Stomach smooth muscle (tissue), 2 donors: ENCODE results near the gene SFRP2.

Experiments
- H3K27ac ChIP-seq: one replicate; pipeline ENCODE4 v1.7.0; 2013; ENCODE audit warnings: mild to moderate bottlenecking, low read length, inconsistent platforms
- H3K27me3 ChIP-seq, 2 donors: one replicate each; pipeline ENCODE4 v1.7.0; 2013; ENCODE audit warnings: low read length in 2 of 2; ENCODE audit not compliant: insufficient read depth in 2 of 2, control insufficient read depth in 1 of 2
- H3K36me3 ChIP-seq, 2 donors: one replicate each; pipeline ENCODE4 v1.7.0; 2013; ENCODE audit warnings: low read length in 2 of 2; ENCODE audit not compliant: control insufficient read depth in 2 of 2, insufficient read depth in 2 of 2
- H3K4me1 ChIP-seq: one replicate; pipeline ENCODE4 v1.7.0; 2013; ENCODE audit warnings: low read length; ENCODE audit not compliant: control insufficient read depth, insufficient read depth
- H3K4me3 ChIP-seq, 2 donors: one replicate each; pipeline ENCODE4 v1.7.0; 2013; ENCODE audit warnings: low read length in 2 of 2
- H3K9ac ChIP-seq, 2 donors: one replicate each; pipeline ENCODE4 v1.7.0; 2013; ENCODE audit warnings: low read length in 2 of 2, mild to moderate bottlenecking in 1 of 2
- H3K9me3 ChIP-seq, 2 donors: one replicate each; pipeline ENCODE4 v1.7.0; 2013; ENCODE audit warnings: low read length in 2 of 2; ENCODE audit not compliant: control insufficient read depth in 2 of 2
- donor health status: healthy.
- donor health status: Pancreatic carcinoma.

SFRP2 gene

DNA sequence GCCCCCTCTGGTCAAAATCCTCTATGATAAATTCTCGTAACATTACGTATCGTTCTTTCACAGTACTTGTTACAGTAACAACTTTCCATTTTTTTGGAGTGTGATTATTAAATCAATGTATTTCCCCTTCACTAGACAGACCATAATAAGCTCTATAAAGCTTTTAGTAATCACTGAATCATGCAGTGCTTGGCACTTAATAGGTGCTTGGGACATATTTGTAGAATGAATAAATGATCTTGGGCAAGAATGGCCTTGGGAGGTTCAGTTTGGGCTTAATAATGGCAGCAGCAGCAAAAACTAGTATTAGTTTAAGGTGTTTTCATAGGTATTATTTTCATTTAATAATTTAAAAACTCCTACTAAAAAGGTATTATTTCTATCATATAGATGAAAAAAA is 33.4 kb upstream of the SFRP2 start:
- H3K4me1 ChIP-seq = no peaks in the 10 kb centered on the region
- no peaks in the 10 kb centered on the region for H3K9me3 ChIP-seq
- no peak overlapping the region for H3K4me3 ChIP-seq
- H3K27ac ChIP-seq = no peak overlapping the region
- no peaks in the 10 kb centered on the region for H3K36me3 ChIP-seq
- H3K27me3 ChIP-seq = no peaks in the 10 kb centered on the region
- no peak overlapping the region for H3K9ac ChIP-seq

GRCh38 chr4:153817466-153817865 is 28.6 kb upstream of the SFRP2 start:
- no peak overlapping the region for H3K4me3 ChIP-seq
- H3K9ac ChIP-seq = no peak overlapping the region
- H3K9me3 ChIP-seq = no peaks in the 10 kb centered on the region
- no peak overlapping the region for H3K27ac ChIP-seq
- H3K27me3 ChIP-seq = no peaks in the 10 kb centered on the region
- H3K36me3 ChIP-seq = no peaks in the 10 kb centered on the region
- H3K4me1 ChIP-seq = no peaks in the 10 kb centered on the region

DNA sequence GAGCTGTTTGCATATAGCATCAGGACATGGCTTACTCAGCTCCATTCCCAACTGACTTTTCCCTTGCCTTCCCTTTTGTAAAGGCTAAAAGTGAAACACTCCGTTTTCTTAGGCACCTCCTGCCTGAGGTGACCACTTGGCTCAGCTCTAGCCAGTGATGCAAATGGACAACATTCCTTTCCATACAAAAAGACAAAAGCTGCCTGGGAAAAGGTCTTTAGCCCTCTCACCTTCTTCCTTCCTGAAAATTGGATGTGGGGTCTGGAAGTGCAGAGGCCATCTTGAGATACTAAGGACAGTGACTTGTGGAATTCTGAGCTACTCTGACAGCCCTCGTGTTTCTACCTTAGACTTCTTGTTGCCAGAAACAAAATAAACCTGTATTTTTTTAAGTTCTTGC is 27.7 kb upstream of the SFRP2 start:
- H3K27ac ChIP-seq = no peak overlapping the region
- H3K27me3 ChIP-seq = no peaks in the 10 kb centered on the region
- no peaks in the 10 kb centered on the region for H3K9me3 ChIP-seq
- no peak overlapping the region for H3K9ac ChIP-seq
- no peak overlapping the region for H3K4me3 ChIP-seq
- no peaks in the 10 kb centered on the region for H3K36me3 ChIP-seq
- H3K4me1 ChIP-seq = no peaks in the 10 kb centered on the region

GRCh38 chr4:153814789-153815188 is 25.9 kb upstream of the SFRP2 start:
- H3K9ac ChIP-seq = no peak overlapping the region
- no peaks in the 10 kb centered on the region for H3K4me1 ChIP-seq
- no peak overlapping the region for H3K4me3 ChIP-seq
- no peak overlapping the region for H3K27ac ChIP-seq
- H3K36me3 ChIP-seq = no peaks in the 10 kb centered on the region
- no peaks in the 10 kb centered on the region for H3K9me3 ChIP-seq
- H3K27me3 ChIP-seq = no peaks in the 10 kb centered on the region

DNA sequence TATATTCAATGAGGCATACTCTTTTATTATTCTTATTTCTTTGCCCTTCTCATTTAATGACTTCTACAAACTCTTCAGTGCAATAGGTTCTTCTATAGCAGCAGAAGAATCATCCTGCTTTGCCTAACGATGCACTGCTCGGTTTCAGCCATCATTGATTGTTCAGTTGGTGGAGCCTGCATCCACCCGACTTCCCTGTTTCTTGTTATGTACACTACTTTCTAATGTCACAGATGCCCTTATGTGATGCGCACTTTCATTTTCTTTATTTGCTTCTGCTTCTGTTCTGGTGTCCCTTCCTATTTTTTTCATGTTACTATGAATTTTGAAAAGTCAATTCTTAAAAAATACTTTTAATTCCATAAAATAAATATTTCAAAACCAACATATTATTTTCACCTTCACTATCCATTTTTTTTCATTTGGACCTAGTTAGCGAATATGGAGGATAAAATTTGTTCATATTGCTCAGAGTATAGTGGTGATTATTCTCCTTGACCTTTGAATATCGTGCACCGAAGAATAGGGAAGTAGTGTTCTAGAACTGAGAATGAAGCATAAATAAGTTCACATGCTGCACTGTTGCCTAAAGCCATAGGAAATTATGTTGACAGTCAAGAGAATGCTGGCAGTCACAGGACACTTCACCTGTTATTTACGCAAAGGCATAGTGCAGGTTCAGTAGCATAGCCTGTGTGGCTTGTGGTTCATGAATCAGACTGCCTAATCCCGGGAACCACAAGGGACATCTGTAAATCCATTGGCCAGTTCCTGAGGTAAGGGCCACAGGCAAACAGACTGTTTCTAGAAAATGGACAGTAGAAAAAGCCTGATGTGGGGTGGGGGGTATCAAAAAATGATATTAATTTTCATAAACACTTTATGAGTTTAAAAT is 21.3 kb upstream of the SFRP2 start:
- Histone ChIP-seq H3K27me3 (no peaks in the 10 kb centered on the region), H3K27ac (no peak overlapping the region)

GRCh38 chr4:153809307-153809706 is 20.4 kb upstream of the SFRP2 start:
- no peak overlapping the region for H3K27ac ChIP-seq
- no peak overlapping the region for H3K9ac ChIP-seq
- no peaks in the 10 kb centered on the region for H3K9me3 ChIP-seq
- no peaks in the 10 kb centered on the region for H3K4me1 ChIP-seq
- no peak overlapping the region for H3K4me3 ChIP-seq
- peaks cover 0 to 2% of the 10 kb centered on the region in 2 donors for H3K27me3 ChIP-seq
- no peaks in the 10 kb centered on the region for H3K36me3 ChIP-seq

More for the DNA sequence above, 21.3 kb upstream of the SFRP2 start:
- no peak overlapping the region for H3K4me3 ChIP-seq
- no peak overlapping the region for H3K9ac ChIP-seq
- H3K36me3 ChIP-seq = no peaks in the 10 kb centered on the region
- H3K9me3 ChIP-seq = no peaks in the 10 kb centered on the region
- H3K4me1 ChIP-seq = no peaks in the 10 kb centered on the region

DNA sequence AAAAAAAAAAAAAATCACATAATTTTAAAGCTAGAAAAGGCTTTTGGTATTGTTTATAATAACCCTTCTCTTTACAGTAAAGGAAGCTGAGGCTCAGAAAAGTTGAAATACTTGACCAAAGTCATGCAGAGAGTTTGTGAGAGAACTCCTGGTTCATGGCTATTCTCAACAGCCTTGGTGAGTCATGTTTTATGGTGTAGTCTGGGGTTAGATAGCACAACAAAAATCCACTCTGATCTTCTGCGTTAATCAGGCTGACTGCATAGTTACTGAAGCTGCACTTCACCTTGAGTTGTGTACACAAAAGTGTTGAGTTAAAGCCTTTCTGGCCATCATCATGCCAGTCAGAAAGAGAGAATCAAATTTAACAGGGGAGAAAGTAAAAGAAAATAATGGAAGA is 19.3 kb upstream of the SFRP2 start:
- Histone ChIP-seq H3K4me3 (no peak overlapping the region), H3K27ac (no peak overlapping the region)

DNA sequence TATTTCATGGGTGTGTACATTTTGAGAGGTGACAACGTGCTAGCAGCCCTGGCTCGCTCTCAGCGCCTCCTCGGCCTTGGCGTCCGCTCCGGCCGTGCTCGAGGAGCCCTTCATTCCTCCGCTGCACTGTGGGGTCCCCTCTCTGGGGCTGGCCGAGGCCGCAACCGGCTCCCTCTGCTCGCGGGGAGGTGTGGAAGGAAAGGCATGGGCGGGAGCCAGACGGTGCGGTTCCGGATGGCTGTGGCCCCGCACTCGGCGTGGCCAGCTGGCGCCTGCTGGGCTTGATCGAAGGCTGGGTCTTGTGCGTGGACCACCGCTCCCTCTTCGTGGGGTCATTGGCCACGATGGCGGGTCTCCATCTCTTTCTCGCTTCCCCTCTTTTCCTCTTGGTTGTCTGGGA is 17.2 kb upstream of the SFRP2 start:
- Histone ChIP-seq H3K36me3 (no peaks in the 10 kb centered on the region), H3K9me3 (no peaks in the 10 kb centered on the region), H3K9ac (no peak overlapping the region), H3K27ac (no peak overlapping the region), H3K4me3 (no peak overlapping the region), H3K27me3 (peaks cover 0 to 2% of the 10 kb centered on the region in 2 donors), H3K4me1 (no peaks in the 10 kb centered on the region)

More for the DNA sequence above, 19.3 kb upstream of the SFRP2 start:
- Histone ChIP-seq H3K4me1 (no peaks in the 10 kb centered on the region), H3K9me3 (no peaks in the 10 kb centered on the region), H3K27me3 (peaks cover 0 to 2% of the 10 kb centered on the region in 2 donors), H3K9ac (no peak overlapping the region), H3K36me3 (no peaks in the 10 kb centered on the region)

DNA sequence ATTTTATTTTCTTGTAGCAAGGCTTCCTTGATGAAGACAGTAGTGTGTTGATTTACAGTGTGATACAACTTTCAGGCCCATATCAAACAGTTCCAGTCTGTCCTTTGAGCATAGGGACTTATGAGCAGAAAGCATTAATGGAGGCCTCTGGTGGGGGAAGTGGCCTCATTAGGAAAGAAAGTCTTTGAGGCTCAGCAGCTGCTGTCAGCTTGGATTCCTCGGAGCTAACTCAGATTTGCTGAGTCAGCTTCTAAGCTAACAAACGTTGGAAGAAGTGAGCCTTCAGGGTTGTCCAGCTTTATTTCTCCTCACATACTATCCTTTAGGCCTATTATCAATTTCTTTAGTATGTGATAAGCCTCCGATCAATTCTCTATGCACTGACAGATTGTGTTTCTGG is 15.8 kb upstream of the SFRP2 start:
- Histone ChIP-seq H3K4me1 (no peaks in the 10 kb centered on the region), H3K27me3 (peaks cover 0 to 2% of the 10 kb centered on the region in 2 donors), H3K4me3 (no peak overlapping the region), H3K27ac (no peak overlapping the region), H3K9ac (no peak overlapping the region), H3K9me3 (no peaks in the 10 kb centered on the region), H3K36me3 (no peaks in the 10 kb centered on the region)

DNA sequence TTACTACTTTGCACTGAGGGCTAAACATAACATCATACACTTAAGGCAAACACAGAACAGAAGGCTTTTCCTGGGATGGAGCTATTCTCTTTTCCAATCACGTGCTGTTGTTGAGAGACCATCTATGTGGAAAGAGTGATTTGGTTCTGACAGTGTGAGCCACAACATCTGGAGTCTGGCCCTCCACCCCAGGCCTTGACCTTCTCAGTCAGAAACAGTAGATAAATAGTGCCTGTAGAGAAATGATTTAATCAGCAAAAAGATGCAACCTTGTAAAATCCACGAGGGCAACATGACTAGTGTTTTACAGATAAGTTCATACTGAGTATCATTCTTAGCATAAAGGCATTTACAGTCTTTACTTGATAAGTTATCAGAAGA is 10.8 kb upstream of the SFRP2 start:
- Histone ChIP-seq H3K27ac (no peak overlapping the region), H3K4me1 (no peaks in the 10 kb centered on the region), H3K9ac (no peak overlapping the region), H3K9me3 (no peaks in the 10 kb centered on the region), H3K4me3 (no peak overlapping the region), H3K36me3 (no peaks in the 10 kb centered on the region), H3K27me3 (peaks cover 0 to 2% of the 10 kb centered on the region in 2 donors)

DNA sequence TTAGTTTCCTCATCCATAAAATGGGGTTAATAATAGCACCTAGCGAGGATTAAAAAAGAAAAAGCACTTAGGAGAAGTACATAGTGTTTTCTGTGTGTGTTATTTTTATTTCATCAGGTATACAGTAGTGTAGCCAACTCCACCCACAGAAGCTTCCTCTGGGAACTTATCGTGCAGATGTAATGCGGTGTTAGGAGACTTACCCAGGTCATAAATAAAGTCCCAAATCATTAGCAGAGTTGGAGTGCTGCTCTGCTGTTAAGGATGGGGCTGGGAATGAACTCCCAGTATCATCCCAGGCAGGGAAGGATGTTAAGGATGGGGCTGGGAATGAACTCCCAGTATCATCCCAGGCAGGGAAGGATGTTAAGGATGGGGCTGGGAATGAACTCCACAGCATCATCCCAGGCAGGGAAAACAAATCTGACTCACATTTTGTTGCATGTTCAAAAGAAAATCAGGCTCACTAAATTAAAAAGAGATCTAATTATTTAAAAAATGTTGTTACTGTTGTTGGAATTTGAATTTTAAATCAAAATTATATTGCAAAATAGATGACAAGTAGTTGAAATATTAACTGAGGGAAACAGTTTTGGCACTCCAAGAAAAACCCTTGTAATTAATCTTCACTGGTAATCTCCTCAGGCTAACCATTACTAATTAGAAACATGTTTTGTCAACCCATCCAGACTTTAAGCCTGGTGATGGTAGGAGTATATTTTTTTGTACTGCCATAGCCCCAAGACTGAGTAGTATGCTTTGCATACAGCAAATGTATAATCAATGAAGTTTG is 10.2 kb upstream of the SFRP2 start:
- Histone ChIP-seq H3K27ac (no peak overlapping the region), H3K4me1 (no peaks in the 10 kb centered on the region), H3K36me3 (no peaks in the 10 kb centered on the region), H3K4me3 (no peak overlapping the region), H3K27me3 (no peaks in the 10 kb centered on the region), H3K9me3 (no peaks in the 10 kb centered on the region), H3K9ac (no peak overlapping the region)
